ENCODE results near the gene SMC6. TPM values are rescaled to one million over a fixed set of nuclear protein-coding genes. Genes with fewer than 3 reads are reported as not detected.

Gene SMC6
- total RNA-seq, 4 donors from 2014 or later, result 15.4 to 30.0 (median 19.0) TPM

GRCh38 chr2:17616405-17616804, 137.2 kb downstream of the SMC6 start:
- intact Hi-C loops (cut with DNase I), result no loop called here
- 90 to 92% methylated on average over 1 of the region's 1 CpG for WGBS, 2 donors

GRCh38 chr2:17615728-17616351, 137.8 kb downstream of the SMC6 start:
- H3K27ac ChIP-seq, result no peak overlapping the region
- TF ChIP-seq POLR2A (IDR thresholded peaks at IDR 0.05) (no peak), CTCF (IDR thresholded peaks at IDR 0.05) (no peak)
- H3K4me3 ChIP-seq (replicated peaks in 1 of 3), result no peak overlapping the region
- WGBS, 2 donors, result 89 to 100% methylated on average over 1 of the region's 1 CpG
- intact Hi-C loops (cut with DNase I), result no loop called here
- DNase-seq, result no peak
- H3K4me1 ChIP-seq, result no peaks in the 10 kb centered on the region
- H3K36me3 ChIP-seq, result no peaks in the 10 kb centered on the region
- no peaks in the 10 kb centered on the region for H3K27me3 ChIP-seq
- H3K9me3 ChIP-seq, result no peaks in the 10 kb centered on the region

More at GRCh38 chr2:17616405-17616804, 137.2 kb downstream of the SMC6 start:
- TF ChIP-seq POLR2A (IDR thresholded peaks at IDR 0.05), result no peak
- TF ChIP-seq CTCF (IDR thresholded peaks at IDR 0.05), result no peak
- Histone ChIP-seq H3K4me1 (no peaks in the 10 kb centered on the region), H3K27me3 (no peaks in the 10 kb centered on the region), H3K9me3 (no peaks in the 10 kb centered on the region), H3K36me3 (no peaks in the 10 kb centered on the region), H3K4me3 (replicated peaks in 1 of 3) (no peak overlapping the region), H3K27ac (no peak overlapping the region)
- no peak for DNase-seq

GRCh38 chr2:17615147-17615546, 138.5 kb downstream of the SMC6 start:
- TF ChIP-seq CTCF (IDR thresholded peaks at IDR 0.05) (no peak), POLR2A (IDR thresholded peaks at IDR 0.05) (no peak)
- intact Hi-C loops (cut with DNase I), result no loop called here
- H3K4me1 ChIP-seq, result no peaks in the 10 kb centered on the region
- no peak overlapping the region for H3K27ac ChIP-seq
- H3K4me3 ChIP-seq (replicated peaks in 1 of 3), result no peak overlapping the region
- no peaks in the 10 kb centered on the region for H3K9me3 ChIP-seq
- no peaks in the 10 kb centered on the region for H3K27me3 ChIP-seq
- no peaks in the 10 kb centered on the region for H3K36me3 ChIP-seq
- no peak for DNase-seq
- WGBS, 2 donors, result 69 to 74% methylated on average over 1 of the region's 1 CpG

- TF ChIP-seq POLR2A (IDR thresholded peaks at IDR 0.05), result no peak
- TF ChIP-seq CTCF (IDR thresholded peaks at IDR 0.05), result no peak
- Histone ChIP-seq H3K36me3 (no peaks in the 10 kb centered on the region), H3K4me1 (no peaks in the 10 kb centered on the region), H3K27me3 (no peaks in the 10 kb centered on the region), H3K9me3 (no peaks in the 10 kb centered on the region), H3K27ac (no peak overlapping the region), H3K4me3 (replicated peaks in 1 of 3) (no peak overlapping the region)
- WGBS, 2 donors, result 95 to 98% methylated on average over 3 to 4 of the region's 4 CpGs
- intact Hi-C loops (cut with DNase I), result no loop called here
- no peak for DNase-seq
These were observed 139.3 kb downstream of the SMC6 start for GRCh38 chr2:17614174-17614930.

Other genes starting within 250 kb of the SMC6 start
- under 1 TPM in 2 of 4 donors, not detected in 2; 0.11 to 0.13 TPM for gene RAD51AP2, start 235.4 kb downstream of the SMC6 start, total RNA-seq
- under 1 TPM in 2 of 4 donors, not detected in 2; 0.33 to 0.45 TPM for gene VSNL1, start 213.1 kb downstream of the SMC6 start, total RNA-seq
- gene GEN1, start 328 bp upstream of the SMC6 start, total RNA-seq, result 10 to 100 TPM in 2 of 4 donors, 1 to 10 TPM in 2; 4.4 to 15.9 (median 9.8) TPM
- not detected for gene MSGN1, start 62.6 kb upstream of the SMC6 start, total RNA-seq
- 10 to 100 TPM in 1 of 4 donors, 1 to 10 TPM in 3; 6.2 to 25.1 (median 7.6) TPM for gene KCNS3, start 124.9 kb upstream of the SMC6 start, total RNA-seq

All from thyroid gland (tissue), 4 donors.